ENCODE results near the gene ARHGAP10. TPM values are rescaled to one million over a fixed set of nuclear protein-coding genes. Genes with fewer than 3 reads are reported as not detected.
A peak's percentile ranks its signal among the peaks of the same experiment; 100 is the strongest.

Gene ARHGAP10
- total RNA-seq, 2 donors from 2014 or later: 36.1 to 43.5 TPM

DNA sequence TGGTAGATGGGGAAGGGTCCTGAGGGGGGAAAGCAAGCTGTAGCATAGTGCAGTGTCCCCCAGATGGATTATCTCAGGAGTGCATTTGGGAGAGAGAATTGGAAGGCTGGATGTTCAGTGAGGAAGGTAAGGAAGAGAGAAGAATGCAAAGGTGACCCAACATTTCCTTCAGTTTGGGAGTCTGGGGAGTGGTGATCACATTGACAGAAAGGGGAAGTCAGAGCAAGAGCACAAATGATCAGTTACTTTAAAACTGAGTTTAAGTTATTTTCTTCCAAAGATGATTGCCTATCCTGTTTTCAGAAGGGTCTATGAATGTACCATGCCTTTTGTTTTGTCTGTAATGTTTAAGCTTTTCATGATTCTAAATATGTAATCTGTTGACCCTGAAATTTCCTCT is 47.6 kb downstream of the ARHGAP10 start:
- H3K27ac ChIP-seq: no peak overlapping the region
- no peaks in the 10 kb centered on the region for H3K9me3 ChIP-seq
- H3K4me3 ChIP-seq: no peak overlapping the region
- no peak for DNase-seq (ENCODE audit: low spot score)
- peaks cover 0 to 59% of the 10 kb centered on the region in 2 donors for H3K4me1 ChIP-seq
- TF ChIP-seq, protein P1, sequence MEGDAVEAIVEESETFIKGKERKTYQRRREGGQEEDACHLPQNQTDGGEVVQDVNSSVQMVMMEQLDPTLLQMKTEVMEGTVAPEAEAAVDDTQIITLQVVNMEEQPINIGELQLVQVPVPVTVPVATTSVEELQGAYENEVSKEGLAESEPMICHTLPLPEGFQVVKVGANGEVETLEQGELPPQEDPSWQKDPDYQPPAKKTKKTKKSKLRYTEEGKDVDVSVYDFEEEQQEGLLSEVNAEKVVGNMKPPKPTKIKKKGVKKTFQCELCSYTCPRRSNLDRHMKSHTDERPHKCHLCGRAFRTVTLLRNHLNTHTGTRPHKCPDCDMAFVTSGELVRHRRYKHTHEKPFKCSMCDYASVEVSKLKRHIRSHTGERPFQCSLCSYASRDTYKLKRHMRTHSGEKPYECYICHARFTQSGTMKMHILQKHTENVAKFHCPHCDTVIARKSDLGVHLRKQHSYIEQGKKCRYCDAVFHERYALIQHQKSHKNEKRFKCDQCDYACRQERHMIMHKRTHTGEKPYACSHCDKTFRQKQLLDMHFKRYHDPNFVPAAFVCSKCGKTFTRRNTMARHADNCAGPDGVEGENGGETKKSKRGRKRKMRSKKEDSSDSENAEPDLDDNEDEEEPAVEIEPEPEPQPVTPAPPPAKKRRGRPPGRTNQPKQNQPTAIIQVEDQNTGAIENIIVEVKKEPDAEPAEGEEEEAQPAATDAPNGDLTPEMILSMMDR (IDR thresholded peaks at IDR 0.05): no peak
- no peaks in the 10 kb centered on the region for H3K27me3 ChIP-seq
- no peaks in the 10 kb centered on the region for H3K36me3 ChIP-seq

DNA sequence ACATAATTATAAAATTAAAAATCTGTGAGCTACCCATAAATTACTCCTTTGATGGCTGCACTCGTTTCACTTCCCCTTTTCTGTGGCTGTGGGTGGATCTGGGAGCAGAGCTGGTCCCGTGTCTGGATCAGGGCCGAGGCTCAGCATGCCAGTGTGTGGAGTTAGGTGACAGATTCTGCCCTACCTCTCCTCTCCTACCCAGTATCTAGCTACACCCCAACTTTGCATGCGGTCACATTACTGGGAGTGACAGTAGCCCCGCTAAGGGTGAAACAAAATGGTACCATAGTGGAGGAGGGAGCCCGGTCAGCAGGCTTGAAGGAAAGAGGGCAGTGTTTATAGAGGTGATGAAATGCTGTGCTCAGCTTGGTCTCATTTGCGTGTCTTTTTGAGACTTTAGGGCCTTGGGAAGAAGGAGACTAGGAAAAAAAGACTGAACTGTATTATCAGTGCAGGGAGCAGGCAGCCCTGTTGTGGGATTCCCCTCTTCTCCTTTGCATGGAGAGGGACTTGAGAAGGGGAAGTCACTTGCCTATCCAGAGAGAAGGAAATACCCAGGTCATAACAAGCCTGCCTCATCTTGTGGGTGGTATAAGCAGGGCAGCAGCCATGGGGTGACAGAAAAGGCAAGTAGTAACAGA is 48.4 kb downstream of the ARHGAP10 start:
- TF ChIP-seq, protein P1 (IDR thresholded peaks at IDR 0.05): no peak
- Histone ChIP-seq H3K9me3 (no peaks in the 10 kb centered on the region), H3K36me3 (no peaks in the 10 kb centered on the region), H3K27ac (peak overlapping the region in 1 of 2 donors; percentile 26), H3K4me3 (no peak overlapping the region), H3K27me3 (no peaks in the 10 kb centered on the region), H3K4me1 (peaks cover 0 to 60% of the 10 kb centered on the region in 2 donors)
- DNase-seq (ENCODE audit: low spot score): no peak

DNA sequence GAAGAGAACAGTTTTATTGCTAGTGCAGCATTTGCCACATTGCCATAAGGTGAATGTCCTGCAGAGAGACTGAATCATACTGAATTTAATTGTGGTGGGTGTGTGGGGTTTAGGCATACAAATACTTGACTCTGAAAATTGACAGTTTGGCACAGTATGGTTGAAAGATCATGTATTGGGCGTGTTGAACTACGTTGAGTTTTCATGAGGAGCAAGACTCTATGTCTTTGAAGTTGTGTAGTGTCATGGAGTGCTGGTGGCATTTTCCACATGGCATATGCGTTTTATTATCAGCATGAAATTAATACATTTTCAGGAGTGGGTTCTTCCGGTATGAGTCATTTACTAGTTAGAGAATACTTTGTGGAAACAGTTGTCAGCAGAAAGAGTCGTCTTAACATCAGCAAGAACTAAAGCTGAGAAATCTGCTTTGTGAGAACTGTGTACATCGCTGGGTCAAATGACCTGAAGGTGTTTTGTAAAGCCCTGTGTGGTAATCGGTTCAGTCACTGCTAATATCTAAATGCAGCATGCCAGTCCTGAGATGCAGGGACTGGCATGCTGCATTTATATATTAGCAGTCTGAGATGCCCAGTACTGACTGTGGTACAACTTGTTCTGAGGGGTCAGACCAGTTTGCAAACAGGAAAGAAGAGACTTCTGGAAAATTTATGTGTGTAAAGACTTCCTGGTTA is 50.3 kb downstream of the ARHGAP10 start:
- no peaks in the 10 kb centered on the region for H3K27me3 ChIP-seq
- H3K4me1 ChIP-seq: peaks cover 0 to 61% of the 10 kb centered on the region in 2 donors
- no peak for DNase-seq (ENCODE audit: low spot score)
- no peak overlapping the region for H3K4me3 ChIP-seq
- no peaks in the 10 kb centered on the region for H3K9me3 ChIP-seq
- no peaks in the 10 kb centered on the region for H3K36me3 ChIP-seq
- TF ChIP-seq, protein P1 (IDR thresholded peaks at IDR 0.05): no peak
- peak overlapping the region; percentile 23 to 26 for H3K27ac ChIP-seq

DNA sequence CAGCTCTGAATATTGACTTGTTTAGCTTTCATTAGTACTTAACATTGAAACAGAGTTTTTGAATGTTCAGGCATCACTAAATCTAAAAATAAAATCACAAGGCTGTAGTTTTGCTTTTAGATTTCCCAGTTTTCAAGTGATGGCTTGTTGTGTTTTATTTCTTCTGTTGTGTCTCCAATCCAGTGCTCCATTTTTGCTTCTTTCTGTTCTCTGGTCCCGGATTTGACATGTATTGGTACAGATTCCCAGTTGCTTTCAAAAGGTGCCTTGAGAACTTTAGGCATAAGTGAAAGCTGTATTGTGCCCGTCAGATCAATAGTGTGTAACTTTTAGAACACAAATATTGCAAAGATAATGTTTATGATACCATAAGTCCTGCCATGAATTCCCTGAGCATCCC is 53.2 kb downstream of the ARHGAP10 start:
- Histone ChIP-seq H3K36me3 (no peaks in the 10 kb centered on the region), H3K4me1 (peaks cover 0 to 63% of the 10 kb centered on the region in 2 donors), H3K27ac (peak overlapping the region in 1 of 2 donors; percentile 15), H3K27me3 (no peaks in the 10 kb centered on the region), H3K9me3 (no peaks in the 10 kb centered on the region), H3K4me3 (no peak overlapping the region)
- TF ChIP-seq, protein P1 (IDR thresholded peaks at IDR 0.05): no peak
- no peak for DNase-seq (ENCODE audit: low spot score)

DNA sequence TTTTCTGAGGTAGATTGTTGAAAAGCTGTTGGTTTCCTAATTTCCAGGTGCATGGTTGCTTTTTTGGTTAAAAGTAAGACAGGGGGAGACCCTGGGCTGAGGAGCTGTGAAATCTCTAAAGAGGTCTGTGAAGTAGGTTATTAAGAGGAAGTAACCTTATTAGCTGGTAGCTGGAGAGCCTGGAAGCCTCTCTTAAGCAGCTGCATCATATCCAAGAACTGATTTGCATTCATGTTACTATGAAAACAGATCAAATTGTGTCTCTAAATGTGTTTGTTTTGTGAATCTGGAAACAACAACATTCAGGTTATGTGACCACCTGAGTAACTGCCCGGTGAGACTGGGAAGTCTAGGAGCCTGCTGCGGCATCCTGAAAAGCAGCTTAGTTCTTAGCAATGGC is 54.1 kb downstream of the ARHGAP10 start:
- H3K27me3 ChIP-seq: no peaks in the 10 kb centered on the region
- peaks cover 0 to 54% of the 10 kb centered on the region in 2 donors for H3K4me1 ChIP-seq
- DNase-seq (ENCODE audit: low spot score): no peak
- H3K27ac ChIP-seq: peak overlapping the region; percentile 56 to 57
- TF ChIP-seq, protein P1 (IDR thresholded peaks at IDR 0.05): no peak
- no peaks in the 10 kb centered on the region for H3K9me3 ChIP-seq
- H3K4me3 ChIP-seq: no peak overlapping the region
- H3K36me3 ChIP-seq: no peaks in the 10 kb centered on the region

Measured in right atrium auricular region (tissue), 2 donors.